DND-41 (cell line): ENCODE measurements around the gene ABLIM2.

Source experiments
- ATAC-seq: fragments of 200-7000 bp; cut with Tn5 transposase; 3 replicates; pipeline ENCODE4 v1.9.1; 2021; ENCODE audit warnings: low read depth; ENCODE audit not compliant: insufficient read depth
- DNase-seq: peaks from one replicate; pipeline ENCODE4 v3.0.0-alpha.2; 2020
- H2AFZ ChIP-seq: 2 replicates; pipeline ENCODE4 v1.6.0; 2012; ENCODE audit warnings: low read depth, low read length
- H3K27ac ChIP-seq: 2 replicates; pipeline ENCODE4 v1.5.1; 2012; ENCODE audit warnings: low read length, inconsistent platforms
- H3K27me3 ChIP-seq: fragments of 200-600 bp; sonication (generic); 2 replicates; pipeline ENCODE4 v1.6.0; 2012; ENCODE audit warnings: low read length, mild to moderate bottlenecking, inconsistent platforms; ENCODE audit not compliant: insufficient read depth, poor library complexity
- H3K36me3 ChIP-seq: 2 replicates; pipeline ENCODE4 v1.5.1; 2012; ENCODE audit warnings: low read length, inconsistent platforms; ENCODE audit not compliant: insufficient read depth
- H3K4me1 ChIP-seq: 2 replicates; pipeline ENCODE4 v1.5.1; 2012; ENCODE audit warnings: mild to moderate bottlenecking, low read length; ENCODE audit not compliant: insufficient read depth
- H3K4me2 ChIP-seq: 2 replicates; pipeline ENCODE4 v1.6.0; 2012; ENCODE audit warnings: mild to moderate bottlenecking, moderate library complexity, low read length, inconsistent platforms; ENCODE audit not compliant: insufficient read depth
- H3K4me3 ChIP-seq, 2 experiments: fragments of 200-600 bp in 1 of 2; shearing (Covaris generic) in 1 of 2; 2 replicates each; pipeline ENCODE4 v1.5.1; 2012 to 2016; ENCODE audit warnings: inconsistent platforms in 2 of 2, low read length in 2 of 2, mild to moderate bottlenecking in 2 of 2, low read depth in 1 of 2, moderate library complexity in 1 of 2
- H3K79me2 ChIP-seq: 2 replicates; pipeline ENCODE4 v1.6.0; 2012; ENCODE audit warnings: low read length, inconsistent platforms; ENCODE audit not compliant: insufficient read depth
- H3K9ac ChIP-seq: 2 replicates; pipeline ENCODE4 v1.6.0; 2012; ENCODE audit warnings: low read depth, mild to moderate bottlenecking, inconsistent platforms, low read length, moderate library complexity
- H3K9me3 ChIP-seq: 2 replicates; pipeline ENCODE4 v1.5.1; 2012; ENCODE audit warnings: low read length, moderate library complexity, mild to moderate bottlenecking, inconsistent platforms; ENCODE audit not compliant: insufficient read depth, severe bottlenecking
- H4K20me1 ChIP-seq: 2 replicates; pipeline ENCODE4 v1.6.0; 2012; ENCODE audit warnings: low read length; ENCODE audit not compliant: insufficient read depth
- CTCF ChIP-seq: IDR thresholded peaks from 2 replicates; pipeline ENCODE4 v1.5.1; 2012; ENCODE audit warnings: borderline replicate concordance, low read length, moderate library complexity, mild to moderate bottlenecking; ENCODE audit not compliant: poor library complexity, severe bottlenecking; ENCODE audit errors: extremely low read depth
- EZH2 ChIP-seq: IDR thresholded peaks from 3 replicates; pipeline ENCODE4 v1.6.1; 2012; ENCODE audit warnings: borderline replicate concordance, low read depth, mild to moderate bottlenecking, moderate library complexity, low read length, inconsistent platforms; ENCODE audit not compliant: severe bottlenecking

The ABLIM2 gene

DNA sequence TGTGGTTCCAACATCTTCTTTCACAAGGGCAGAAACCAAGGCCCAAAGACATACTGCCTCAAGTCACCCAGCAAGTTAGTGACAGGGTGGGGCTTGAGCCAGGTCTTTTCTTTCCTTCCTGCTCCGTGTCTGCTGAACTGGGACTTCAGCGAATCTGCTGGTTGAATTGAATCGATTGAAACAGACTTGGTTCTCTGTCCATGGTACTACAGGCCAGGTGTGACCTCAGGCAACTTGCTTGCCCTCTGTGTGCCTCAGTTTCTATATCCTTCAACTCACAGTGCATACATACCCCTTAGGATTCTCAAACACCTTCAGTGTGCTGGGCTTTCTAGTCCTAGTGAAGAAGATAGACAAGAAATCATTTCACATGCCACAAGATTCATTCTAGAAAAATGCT lies 2.0 kb upstream of the ABLIM2 start:
- ATAC-seq (no peak), DNase-seq (no peak)
- H3K9ac ChIP-seq, result no peak overlapping the region
- H3K79me2 ChIP-seq, result no peaks in the 10 kb centered on the region
- no peak overlapping the region for H3K4me3 ChIP-seq
- no peaks in the 10 kb centered on the region for H3K36me3 ChIP-seq
- no peaks in the 10 kb centered on the region for H3K9me3 ChIP-seq
- H3K27me3 ChIP-seq, result no peaks in the 10 kb centered on the region
- TF ChIP-seq CTCF (no peak), EZH2 (no peak)
- H3K4me1 ChIP-seq, result peaks cover 26% of the 10 kb centered on the region
- no peak overlapping the region for H2AFZ ChIP-seq
- H4K20me1 ChIP-seq, result no peaks in the 10 kb centered on the region
- H3K27ac ChIP-seq, result no peak overlapping the region
- 0 out of 2 replicates have a peak overlapping the region, but pooled peaks have one; percentile 99 for H3K4me2 ChIP-seq

GRCh38 chr4:8160233-8160560 lies 1.6 kb upstream of the ABLIM2 start:
- TF ChIP-seq EZH2 (no peak), CTCF (no peak)
- Histone ChIP-seq H3K27me3 (no peaks in the 10 kb centered on the region), H3K27ac (no peak overlapping the region), H3K9ac (no peak overlapping the region), H3K9me3 (no peaks in the 10 kb centered on the region), H3K36me3 (no peaks in the 10 kb centered on the region), H2AFZ (no peak overlapping the region), H3K4me3 (peak overlapping the region in 1 of 2 experiments; percentile 86; a peak in 1 of 4 replicates), H4K20me1 (no peaks in the 10 kb centered on the region), H3K79me2 (no peaks in the 10 kb centered on the region), H3K4me2 (peak overlapping the region; percentile 99; the same call in 1 of the 2 replicates), H3K4me1 (peaks cover 26% of the 10 kb centered on the region)
- ATAC-seq (no peak), DNase-seq (no peak)

DNA sequence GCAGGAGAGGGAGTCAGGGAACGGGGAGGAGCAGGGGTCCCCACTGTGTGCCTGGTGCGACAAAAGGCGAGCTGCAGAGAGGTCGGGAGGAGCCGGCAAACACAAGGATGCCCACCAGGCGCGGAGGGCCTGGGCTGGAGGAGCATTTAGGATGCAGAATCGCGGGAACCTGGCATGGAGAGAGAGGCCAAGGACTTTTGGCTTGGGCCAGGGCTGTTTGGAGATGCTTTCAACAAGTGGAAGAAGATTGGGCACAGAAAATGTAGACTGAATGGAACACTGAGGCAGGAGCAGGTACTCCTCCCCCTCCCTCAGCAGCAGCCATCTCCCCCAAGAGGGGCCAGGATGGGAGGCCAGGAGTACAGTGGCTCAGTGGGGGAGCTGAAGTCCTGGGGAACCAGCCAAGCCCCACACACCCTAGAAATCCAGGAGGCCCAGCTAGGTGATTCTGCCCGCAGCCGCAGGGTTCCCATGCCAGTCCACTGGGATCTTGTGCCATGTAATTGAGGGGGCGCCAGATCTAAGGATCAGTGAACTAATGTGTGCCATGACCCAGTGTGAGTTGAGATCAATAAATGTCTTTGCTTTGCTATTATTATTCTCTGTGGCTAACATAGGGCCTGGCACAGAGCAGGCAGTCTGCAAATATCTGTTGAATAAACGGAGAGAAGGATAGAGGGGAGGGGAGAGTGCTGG lies 1.1 kb upstream of the ABLIM2 start:
- H3K27ac ChIP-seq, result no peak overlapping the region; the same call in 1 of the 2 replicates
- H3K4me3 ChIP-seq, result peak overlapping the region; percentile 52 to 86
- H3K4me1 ChIP-seq, result peaks cover 26% of the 10 kb centered on the region
- H4K20me1 ChIP-seq, result no peaks in the 10 kb centered on the region
- peak overlapping the region; percentile 99 for H3K4me2 ChIP-seq
- H2AFZ ChIP-seq, result peak overlapping the region; percentile 98
- H3K27me3 ChIP-seq, result no peaks in the 10 kb centered on the region
- H3K9ac ChIP-seq, result peak overlapping the region; percentile 72
- H3K79me2 ChIP-seq, result no peaks in the 10 kb centered on the region
- TF ChIP-seq EZH2, result no peak
- TF ChIP-seq CTCF, result no peak
- no peaks in the 10 kb centered on the region for H3K9me3 ChIP-seq
- ATAC-seq (no peak), DNase-seq (no peak)
- no peaks in the 10 kb centered on the region for H3K36me3 ChIP-seq
